Tongue (tissue), 2 donors: ENCODE results near the gene ZFHX3. TPM values are rescaled to one million over a fixed set of nuclear protein-coding genes. Genes with fewer than 3 reads are reported as not detected.

Experiments used
- DNase-seq: peaks from one replicate; pipeline ENCODE4 v3.0.0-alpha.2; 2015
- total RNA-seq: library from RNA; depleted of rRNA; stranded (reverse); fragments of >200 nt; gene quantifications from one replicate; pipeline ENCODE4 v1.2.3, GENCODE V29; 2014

ZFHX3 gene
- total RNA-seq, 1 donor from 2014 or later, result 12.7 TPM

- DNase-seq, result no peak
Measured at GRCh38 chr16:72928090-72928981, 119.6 kb downstream of the ZFHX3 start.

DNA sequence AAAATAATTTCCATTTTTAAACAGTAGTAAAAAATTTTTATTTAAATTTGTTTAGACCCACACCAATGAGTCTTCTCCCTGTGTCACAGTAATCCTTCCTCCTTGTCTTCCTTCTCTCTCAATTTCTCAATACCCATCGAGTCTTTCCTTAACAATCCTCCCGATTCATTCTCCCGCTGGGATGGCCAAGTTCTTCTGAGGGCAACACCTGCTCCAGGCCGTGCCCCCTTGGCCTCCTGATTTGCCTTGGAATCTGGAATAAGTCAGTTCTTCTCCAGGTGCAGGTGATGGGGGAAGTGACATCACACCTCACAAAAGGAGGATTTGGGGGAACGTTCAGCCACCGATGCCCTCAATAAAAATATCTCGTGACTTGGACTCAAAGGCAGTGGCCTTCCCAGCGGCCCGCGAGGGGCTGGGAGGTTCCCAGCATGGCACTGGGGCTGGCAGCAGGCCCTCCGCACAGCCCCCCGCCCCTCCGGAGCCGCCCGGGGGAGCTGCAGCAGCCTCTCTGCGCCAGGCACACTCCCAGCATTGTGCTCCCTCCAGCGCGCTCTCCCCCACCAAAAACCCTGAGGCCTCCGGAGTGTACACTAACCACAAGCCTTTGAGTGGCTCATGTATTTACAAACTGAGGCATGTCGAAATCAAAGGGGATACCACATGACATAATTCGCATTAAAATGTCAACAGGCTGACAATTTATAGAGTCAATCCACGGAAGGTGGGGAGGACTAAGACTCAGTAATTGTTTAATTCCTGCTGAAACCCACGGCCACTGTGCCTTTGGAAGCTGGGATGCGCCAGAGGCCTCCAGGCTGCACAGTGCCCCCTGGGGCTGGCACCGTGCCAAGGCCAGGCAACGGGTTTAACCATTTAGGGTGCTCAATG is 120.5 kb downstream of the ZFHX3 start:
- peak; percentile 72 for DNase-seq

- peak; percentile 67 for DNase-seq
Measured at GRCh38 chr16:72926177-72927070, 121.5 kb downstream of the ZFHX3 start.

DNA sequence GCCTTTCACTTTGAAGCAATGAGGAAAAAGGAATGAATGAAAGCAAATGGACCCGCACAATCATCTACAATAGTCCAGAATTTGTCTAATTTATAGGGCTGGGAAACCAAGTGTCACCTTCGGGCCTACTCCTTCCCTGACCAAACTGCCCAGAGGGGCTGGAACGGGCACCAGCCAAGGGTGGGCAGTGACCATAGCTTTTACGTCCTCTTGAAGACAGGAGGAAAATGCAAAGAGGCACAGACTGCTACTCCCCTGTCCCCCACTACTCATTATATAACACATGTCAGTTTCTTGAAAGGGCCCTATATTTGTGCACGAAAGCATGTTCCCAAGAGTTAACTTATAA is 122.3 kb downstream of the ZFHX3 start:
- DNase-seq, result no peak

- peak; percentile 31 for DNase-seq
Measured at GRCh38 chr16:72924927-72925630, 122.8 kb downstream of the ZFHX3 start.

- DNase-seq, result no peak
Measured at GRCh38 chr16:72924537-72924926, 123.4 kb downstream of the ZFHX3 start.

DNA sequence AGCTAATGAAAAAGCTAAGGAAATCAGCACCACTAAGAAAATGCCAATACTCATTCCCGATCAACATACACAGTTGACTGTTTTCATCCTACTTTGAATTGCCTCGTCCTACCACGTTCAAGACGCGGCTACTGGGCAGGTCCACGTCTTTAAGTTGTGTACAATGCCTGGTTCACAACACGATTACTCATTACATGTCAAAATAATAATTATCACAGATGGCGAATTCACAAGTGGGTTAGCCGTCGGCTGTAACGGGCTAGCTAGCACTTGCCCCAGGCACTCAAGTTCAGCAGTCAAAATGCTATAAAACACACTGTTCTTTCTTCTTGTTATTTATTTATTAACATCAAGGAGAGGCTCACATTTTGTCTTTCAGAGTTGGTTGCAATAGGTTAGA is 124.2 kb downstream of the ZFHX3 start:
- no peak for DNase-seq

DNA sequence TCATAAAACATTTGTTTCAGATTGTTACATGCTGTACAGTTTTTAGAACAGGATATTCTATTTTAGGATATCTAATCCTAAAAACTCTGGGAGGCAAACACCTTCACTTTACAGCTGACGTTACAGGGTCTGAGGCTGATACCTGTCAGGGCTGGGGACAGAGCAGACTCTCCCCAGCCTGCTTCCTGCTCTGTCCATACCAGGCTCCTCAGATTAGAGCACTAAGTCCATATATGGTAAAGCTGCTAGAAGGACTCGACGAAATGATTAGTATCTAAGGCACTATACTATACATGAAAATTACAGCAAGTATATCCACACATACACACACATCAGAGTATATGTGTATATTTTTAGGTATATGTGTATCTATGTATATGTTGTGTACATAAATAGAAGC is 125.2 kb downstream of the ZFHX3 start:
- no peak for DNase-seq

GRCh38 chr16:72921620-72922019 is 126.3 kb downstream of the ZFHX3 start:
- DNase-seq, result peak; percentile 78

DNA sequence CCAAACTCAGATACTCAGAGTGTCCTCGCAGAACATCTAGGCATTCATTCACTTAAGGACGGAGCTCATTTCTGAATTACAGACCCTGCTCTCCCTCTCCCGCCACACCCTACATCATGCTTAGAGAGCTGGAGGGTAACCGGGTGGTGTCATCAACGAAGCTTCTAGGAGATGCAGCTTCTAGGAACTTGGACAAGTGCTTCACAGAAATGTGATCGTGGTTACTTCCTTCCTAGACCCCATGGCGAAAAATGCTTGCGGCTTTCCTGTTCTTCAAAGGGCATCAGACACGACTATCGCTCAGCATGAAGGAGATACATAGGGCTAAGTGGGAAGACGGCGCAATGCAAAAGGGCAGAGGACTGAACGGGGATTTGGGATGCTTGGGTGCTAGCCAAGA is 126.8 kb downstream of the ZFHX3 start:
- DNase-seq, result no peak

DNA sequence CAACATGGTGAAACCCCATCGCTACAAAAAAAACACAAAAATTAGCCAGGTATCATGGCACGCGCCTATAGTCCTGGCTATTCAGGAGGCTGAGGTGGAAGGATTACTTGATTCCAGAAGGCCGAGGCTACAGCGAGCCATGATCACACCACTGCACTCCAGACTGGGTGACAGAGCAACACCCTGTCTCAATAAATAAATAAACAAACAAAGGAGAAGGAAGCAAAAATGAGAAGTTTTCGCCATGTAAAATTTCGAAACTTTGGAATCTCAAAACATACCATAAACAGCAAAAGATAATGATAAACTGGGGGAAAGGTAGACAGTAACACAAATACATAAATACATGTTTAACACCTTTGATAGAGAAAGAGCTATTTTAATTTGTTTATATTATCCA is 130.9 kb downstream of the ZFHX3 start:
- no peak for DNase-seq

GRCh38 chr16:72915331-72915730 is 132.6 kb downstream of the ZFHX3 start:
- no peak for DNase-seq

DNA sequence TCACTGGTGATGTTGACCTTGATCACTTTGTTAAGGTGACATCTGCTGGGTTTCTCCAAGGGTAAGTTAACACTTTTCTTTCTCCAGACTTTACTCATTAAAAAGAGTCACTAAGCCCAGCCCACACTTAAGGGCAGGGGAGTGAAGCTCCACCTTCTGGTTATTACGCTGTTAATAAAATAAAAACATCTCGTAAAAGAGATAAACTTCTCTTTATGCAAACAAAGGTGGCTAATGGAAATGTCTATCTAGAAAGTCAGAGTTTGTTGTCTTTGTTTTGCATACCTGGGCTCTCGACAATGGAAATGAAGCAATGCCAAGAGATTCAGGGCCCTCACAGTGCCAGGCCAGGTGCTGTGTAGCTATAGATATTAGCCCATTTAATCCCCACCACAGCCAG is 134.4 kb downstream of the ZFHX3 start:
- no peak for DNase-seq

- DNase-seq, result no peak
Measured at GRCh38 chr16:72911971-72912370, 136.0 kb downstream of the ZFHX3 start.

GRCh38 chr16:72910875-72911274 is 137.1 kb downstream of the ZFHX3 start:
- no peak for DNase-seq

DNA sequence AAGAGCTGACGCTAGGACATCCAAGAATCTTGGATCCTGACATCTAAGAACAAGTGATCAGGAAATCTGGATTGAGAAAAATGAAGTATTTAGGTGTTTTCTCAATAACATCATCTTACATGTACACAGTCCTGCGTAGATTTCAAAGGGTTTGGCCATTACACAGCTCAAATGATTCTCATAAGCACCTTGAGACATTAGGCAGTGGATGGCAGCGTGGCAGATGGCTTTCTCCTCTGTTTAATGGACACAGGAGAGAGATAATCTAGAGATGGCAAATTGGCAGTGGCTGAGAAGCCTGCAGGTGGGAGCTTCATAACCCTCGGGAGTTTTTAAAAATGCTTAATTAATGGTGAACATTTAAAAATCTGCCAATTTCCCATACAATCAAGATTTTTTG is 137.5 kb downstream of the ZFHX3 start:
- no peak for DNase-seq

DNA sequence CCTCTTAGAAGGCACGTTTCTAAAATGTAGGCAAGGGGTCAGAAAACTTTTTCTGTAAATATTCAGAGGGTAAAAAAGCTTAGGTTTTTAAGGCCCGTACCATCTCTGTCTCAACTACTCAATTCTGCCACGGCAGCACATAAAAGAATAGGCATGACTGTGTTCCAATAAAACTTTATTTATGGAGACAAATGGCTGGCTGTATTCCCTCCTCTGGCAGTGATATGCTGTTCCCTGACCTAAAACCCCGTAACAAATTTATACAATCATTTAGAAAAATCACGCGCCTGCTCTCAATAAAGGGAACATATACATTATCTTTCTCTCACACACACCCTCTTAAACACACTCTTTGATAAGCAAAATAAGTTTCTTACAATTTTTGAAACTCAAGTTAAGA is 138.7 kb downstream of the ZFHX3 start:
- DNase-seq, result no peak

- no peak for DNase-seq
Measured at GRCh38 chr16:72908362-72909167, 139.4 kb downstream of the ZFHX3 start.

DNA sequence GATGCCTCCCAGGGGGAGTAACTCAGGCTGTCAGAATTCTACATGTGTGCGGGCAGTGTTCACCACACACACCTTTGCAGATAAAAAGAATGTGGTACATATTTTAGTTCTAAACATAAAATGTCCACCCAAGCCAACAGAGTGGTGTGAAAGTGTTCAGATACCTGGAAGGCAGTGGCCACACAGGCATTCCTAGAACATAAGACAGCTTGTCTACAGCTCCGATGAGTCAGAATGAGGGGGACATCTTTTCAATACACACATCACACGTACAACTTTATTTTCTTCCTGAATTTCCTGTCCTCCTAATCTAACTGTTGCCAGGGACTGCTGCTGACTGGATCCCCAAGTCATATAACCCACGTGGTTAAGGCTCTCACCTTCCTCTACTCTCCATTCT is 142.3 kb downstream of the ZFHX3 start:
- DNase-seq, result no peak

DNA sequence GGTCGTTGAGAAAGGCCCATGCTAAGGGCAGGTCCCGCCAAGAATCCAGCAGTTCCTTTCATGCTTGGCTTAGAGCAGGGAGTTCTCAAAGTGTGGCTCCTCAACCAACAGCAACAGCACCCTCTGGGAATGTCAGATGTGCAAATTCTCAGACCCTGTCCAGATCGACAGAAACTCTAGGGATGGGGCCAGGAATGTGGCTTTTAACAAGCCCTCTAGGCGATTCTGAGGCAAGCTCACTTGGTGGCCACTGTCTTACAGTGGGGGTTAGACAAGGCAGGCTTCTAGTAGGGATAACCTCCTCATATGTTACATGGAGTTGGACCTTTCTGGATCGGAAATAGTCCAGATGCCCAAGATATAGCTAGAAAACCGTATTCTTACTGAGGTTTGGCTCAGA is 144.8 kb downstream of the ZFHX3 start:
- DNase-seq, result no peak

- DNase-seq, result no peak
Measured at GRCh38 chr16:72902206-72902605, 145.7 kb downstream of the ZFHX3 start.
